ENCODE results near the gene AZU1.

AZU1 gene

GRCh38 chr19:855566-856120 lies 28.0 kb downstream of the AZU1 start:
- no peak for DNase-seq

GRCh38 chr19:858284-858683 lies 30.6 kb downstream of the AZU1 start:
- DNase-seq, result no peak

GRCh38 chr19:858868-859843 lies 31.5 kb downstream of the AZU1 start, which contains the start of gene CFD:
CFD (plus strand) TSS chr19:859664; CDS start chr19:859690, 26 bp downstream.
- DNase-seq, result no peak

- DNase-seq, result no peak
These were observed 33.6 kb downstream of the AZU1 start for GRCh38 chr19:861141-861755.

- peak; percentile 92 for DNase-seq
These were observed 34.3 kb downstream of the AZU1 start for GRCh38 chr19:861756-862580.

GRCh38 chr19:862581-863314 lies 35.1 kb downstream of the AZU1 start:
- peak; percentile 91 for DNase-seq

- no peak for DNase-seq
These were observed 35.6 kb downstream of the AZU1 start for GRCh38 chr19:863315-863620.

GRCh38 chr19:866769-867300 lies 39.2 kb downstream of the AZU1 start:
- no peak for DNase-seq

GRCh38 chr19:867301-867793 lies 39.7 kb downstream of the AZU1 start:
- DNase-seq, result no peak

- DNase-seq, result no peak
These were observed 40.3 kb downstream of the AZU1 start for GRCh38 chr19:867855-868457.

GRCh38 chr19:868458-869244 lies 41.0 kb downstream of the AZU1 start:
- no peak for DNase-seq

- no peak for DNase-seq
These were observed 41.9 kb downstream of the AZU1 start for GRCh38 chr19:869245-870177.

GRCh38 chr19:870314-870713 lies 42.7 kb downstream of the AZU1 start:
- DNase-seq, result no peak

GRCh38 chr19:870963-871401 lies 43.3 kb downstream of the AZU1 start:
- no peak for DNase-seq

- peak; percentile 74 for DNase-seq
These were observed 44.0 kb downstream of the AZU1 start for GRCh38 chr19:871446-872265.

GRCh38 chr19:872266-872951 lies 44.8 kb downstream of the AZU1 start:
- peak; percentile 87 for DNase-seq

GRCh38 chr19:873084-873483 lies 45.4 kb downstream of the AZU1 start:
- DNase-seq, result peak; percentile 77

- DNase-seq, result no peak
These were observed 46.0 kb downstream of the AZU1 start for GRCh38 chr19:873561-874041.
